ENCODE results near the gene SEC24D.
A peak's percentile ranks its signal among the peaks of the same experiment; 100 is the strongest.

Gene SEC24D

GRCh38 chr4:118680808-118681207 lies 155.1 kb downstream of the SEC24D start:
- TF ChIP-seq GATA1 (IDR thresholded peaks at IDR 0.05; ENCODE audit: low read depth, low read length), result no peak
- TF ChIP-seq POLR2A (IDR thresholded peaks at IDR 0.05; ENCODE audit: low read length), result no peak

DNA sequence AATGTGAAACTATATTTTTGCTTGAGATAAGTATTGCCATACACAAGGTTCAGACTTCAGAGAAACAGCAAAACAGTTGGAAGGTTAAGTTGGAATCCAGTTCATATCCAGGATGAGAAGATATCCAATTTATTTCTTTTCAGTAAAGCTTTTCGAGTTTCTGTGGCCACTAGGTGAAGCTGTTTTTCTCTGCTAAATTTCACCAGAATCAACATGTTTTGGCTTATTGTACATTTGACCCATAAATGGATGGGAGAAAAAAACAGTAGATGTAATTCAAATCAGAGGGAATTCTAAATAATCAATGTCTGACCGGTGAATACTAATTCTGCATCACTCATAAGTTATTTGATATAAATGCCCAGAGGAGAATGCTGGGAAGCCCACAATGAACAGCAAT lies 159.8 kb downstream of the SEC24D start:
- DNase-seq, result no peak
- TF ChIP-seq GATA1 (IDR thresholded peaks at IDR 0.05; ENCODE audit: low read depth, low read length) (no peak), POLR2A (IDR thresholded peaks at IDR 0.05; ENCODE audit: low read length) (no peak)

More at GRCh38 chr4:118680808-118681207, 155.1 kb downstream of the SEC24D start:
- DNase-seq, result peak; percentile 19 to 33
